HepG2 (cell line): ENCODE results near the gene RECK. TPM values are rescaled to one million over a fixed set of nuclear protein-coding genes. Genes with fewer than 3 reads are reported as not detected.

Experiments used
- ETV6 ChIP-seq: sonication (generic); formaldehyde crosslinking; conservative IDR thresholded peaks from 2 replicates; pipeline ENCODE4 v1.4.0; 2020; ENCODE audit warnings: missing genetic modification reagents
- GABPB1 ChIP-seq: IDR thresholded peaks from 2 replicates; pipeline ENCODE4 v1.6.1; 2016; ENCODE audit warnings: mild to moderate bottlenecking, missing genetic modification reagents, moderate library complexity, missing compliant biosample characterization
- HES4 ChIP-seq: sonication (generic); formaldehyde crosslinking; IDR thresholded peaks from 2 replicates; pipeline ENCODE4 v1.9.0; 2021; ENCODE audit warnings: mild to moderate bottlenecking, missing genetic modification reagents, borderline replicate concordance
- MBD4 ChIP-seq: IDR thresholded peaks from 2 replicates; pipeline ENCODE4 v1.6.1; 2012; ENCODE audit warnings: low read length, inconsistent platforms, borderline replicate concordance
- MEF2D ChIP-seq: sonication (generic); formaldehyde crosslinking; IDR thresholded peaks from 2 replicates; pipeline ENCODE4 v1.5.1; 2020; ENCODE audit warnings: mild to moderate bottlenecking, missing genetic modification reagents
- MTF2 ChIP-seq: sonication (generic); formaldehyde crosslinking; IDR thresholded peaks from 2 replicates; pipeline ENCODE4 v1.5.0; 2020; ENCODE audit warnings: missing genetic modification reagents, borderline replicate concordance
- MXD3 ChIP-seq: IDR thresholded peaks from 2 replicates; pipeline ENCODE4 v1.6.1; 2016; ENCODE audit warnings: mild to moderate bottlenecking, missing biosample characterization, missing genetic modification reagents
- MYPOP ChIP-seq: sonication (generic); formaldehyde crosslinking; IDR thresholded peaks from 2 replicates; pipeline ENCODE4 v1.8.1; 2023; ENCODE audit warnings: mild to moderate bottlenecking, moderate library complexity, missing genetic modification reagents
- NKX3-1 ChIP-seq: sonication (generic); formaldehyde crosslinking; IDR thresholded peaks from 2 replicates; pipeline ENCODE4 v1.5.0; 2020; ENCODE audit warnings: missing genetic modification reagents
- SNAPC2 ChIP-seq: sonication (generic); formaldehyde crosslinking; IDR thresholded peaks from 2 replicates; pipeline ENCODE4 v1.8.1; 2022; ENCODE audit warnings: mild to moderate bottlenecking, missing genetic modification reagents
- XBP1 ChIP-seq: sonication (generic); formaldehyde crosslinking; IDR thresholded peaks from 2 replicates; pipeline ENCODE4 v1.5.0; 2020; ENCODE audit warnings: missing genetic modification reagents
- ZNF235 ChIP-seq: sonication (generic); formaldehyde crosslinking; IDR thresholded peaks from 2 replicates; pipeline ENCODE4 v1.8.1; 2023; ENCODE audit warnings: mild to moderate bottlenecking, missing genetic modification reagents, borderline replicate concordance
- ZNF432 ChIP-seq: sonication (generic); formaldehyde crosslinking; IDR thresholded peaks from 2 replicates; pipeline ENCODE4 v1.5.0; 2020; ENCODE audit warnings: missing genetic modification reagents, mild to moderate bottlenecking, borderline replicate concordance
- ZNF451 ChIP-seq: sonication (generic); formaldehyde crosslinking; IDR thresholded peaks from 2 replicates; pipeline ENCODE4 v1.5.0; 2020; ENCODE audit warnings: mild to moderate bottlenecking, missing genetic modification reagents
- ZNF510 ChIP-seq: sonication (generic); formaldehyde crosslinking; IDR thresholded peaks from 2 replicates; pipeline ENCODE4 v1.4.0; 2020; ENCODE audit warnings: low read depth, mild to moderate bottlenecking, missing genetic modification reagents
- ZNF543 ChIP-seq: sonication (generic); formaldehyde crosslinking; IDR thresholded peaks from 2 replicates; pipeline ENCODE4 v1.4.0; 2020; ENCODE audit warnings: mild to moderate bottlenecking, missing genetic modification reagents
- ZNF549 ChIP-seq: sonication (generic); formaldehyde crosslinking; IDR thresholded peaks from 2 replicates; pipeline ENCODE4 v1.5.0; 2020; ENCODE audit warnings: missing genetic modification reagents
- ZNF552 ChIP-seq: sonication (generic); formaldehyde crosslinking; IDR thresholded peaks from 2 replicates; pipeline ENCODE4 v1.9.0; 2022; ENCODE audit warnings: missing genetic modification reagents, mild to moderate bottlenecking, borderline replicate concordance
- ZNF773 ChIP-seq: sonication (generic); formaldehyde crosslinking; IDR thresholded peaks from 2 replicates; pipeline ENCODE4 v1.4.0; 2020; ENCODE audit warnings: missing genetic modification reagents, borderline replicate concordance
- ZSCAN25 ChIP-seq: sonication (generic); formaldehyde crosslinking; IDR thresholded peaks from 2 replicates; pipeline ENCODE4 v1.8.0; 2022; ENCODE audit warnings: mild to moderate bottlenecking, missing genetic modification reagents
- polyA plus RNA-seq, 8 experiments: library from polyadenylated mRNA; depleted of rRNA in 3 of 8; stranded (reverse) in 7 of 8; unstranded in 1 of 8; fragments of >200 nt; fragmentation: Illumina TruSeq in 4 of 8; extraction: Trizol in 4 of 8; gene quantifications; 2 replicates each; pipeline versions ENCODE4 v1.2.1 to v1.2.3, GENCODE V29; 2011 to 2016; ENCODE audit warnings: low read depth in 4 of 8, missing spikeins in 1 of 8, mixed read lengths in 1 of 8; ENCODE audit not compliant: insufficient read depth in 1 of 8
- total RNA-seq, 5 experiments: library from RNA; depleted of rRNA; stranded (reverse); fragments of >200 nt; fragmentation: Illumina TruSeq; extraction: Trizol; gene quantifications; 2 replicates each; pipeline ENCODE4 v1.2.3, GENCODE V29; 2016; ENCODE audit warnings: low read depth in 1 of 5

The RECK gene
- total and polyA plus RNA-seq, 2 of the 13 experiments (the other 11 are each of a cell fraction or from before 2014, with no cell fraction given), result 3.1 to 4.8 TPM

- TF ChIP-seq ZNF552 (CRISPR knock-in tag) (no peak), ETV6 (CRISPR knock-in tag) (peak; percentile 44; the same call in 1 of the 2 replicates), MTF2 (no peak), ZNF543 (CRISPR knock-in tag) (0 out of 2 replicates have a peak, but pooled peaks have one; percentile 65), ZSCAN25 (CRISPR knock-in tag) (no peak), MEF2D (CRISPR knock-in tag) (no peak), ZNF451 (CRISPR knock-in tag) (0 out of 2 replicates have a peak, but pooled peaks have one; percentile 69), MXD3 (CRISPR knock-in tag) (no peak), MBD4 (no peak), ZNF235 (peak; percentile 71; the same call in 1 of the 2 replicates), ZNF510 (CRISPR knock-in tag) (no peak), ZNF432 (no peak), SNAPC2 (CRISPR knock-in tag) (no peak), HES4 (CRISPR knock-in tag) (peak; percentile 68; the same call in 1 of the 2 replicates), ZNF773 (no peak), ZNF549 (CRISPR knock-in tag) (no peak), MYPOP (CRISPR knock-in tag) (peak; percentile 10; the same call in 1 of the 2 replicates), NKX3-1 (CRISPR knock-in tag) (no peak), XBP1 (CRISPR knock-in tag) (no peak), GABPB1 (CRISPR knock-in tag) (peak; percentile 51; the same call in 1 of the 2 replicates)
Observed at GRCh38 chr9:36036780-36037548, at the start of gene RECK (continued).
